Ovary (tissue), 3 donors: ENCODE results near the gene GGACT.

Experiments used
- CTCF ChIP-seq, 3 donors: fragments of 450-650 bp in 2 of 3; fragments of 200-600 bp in 1 of 3; IDR thresholded peaks; one replicate each; pipeline versions ENCODE4 v1.5.1 to v1.8.0; 2016 to 2022; ENCODE audit warnings: antibody characterized with exemption in 3 of 3, mild to moderate bottlenecking in 1 of 3
- EP300 ChIP-seq: sonication (generic); formaldehyde crosslinking; IDR thresholded peaks from one replicate; pipeline ENCODE4 v1.6.1; 2017; ENCODE audit warnings: antibody characterized with exemption
- donor health status: DM: no; HTN: no; CAD: no.

- TF ChIP-seq CTCF (IDR thresholded peaks at IDR 0.05): no peak
- no peak for TF ChIP-seq EP300
These were observed 47.9 kb upstream of the GGACT start for GRCh38 chr13:100636441-100636840.
